Measurements from ENCODE around the gene ATP9B.

GRCh38 chr18:79169958-79170555 lies 100.9 kb downstream of the ATP9B start:
- no peak for TF ChIP-seq EZH2phosphoT487 (IDR thresholded peaks at IDR 0.05; ENCODE audit: insufficient read depth, low read depth)
- TF ChIP-seq EZH2 (IDR thresholded peaks at IDR 0.05; ENCODE audit: insufficient read depth, poor library complexity, severe bottlenecking), result no peak

Measured in GM23248 (cell line).